Activated CD8-positive, alpha-beta memory T cell treated with anti-CD3 and anti-CD28 coated beads, Interleukin-2, amount 50 U/mL, for 24 hours (primary cell): ENCODE measurements around the gene COG5.

Source experiments
- DNase-seq: peaks from one replicate; pipeline ENCODE4 v3.0.0-alpha.2; 2020; ENCODE audit errors: extremely low read depth

Gene COG5

DNA sequence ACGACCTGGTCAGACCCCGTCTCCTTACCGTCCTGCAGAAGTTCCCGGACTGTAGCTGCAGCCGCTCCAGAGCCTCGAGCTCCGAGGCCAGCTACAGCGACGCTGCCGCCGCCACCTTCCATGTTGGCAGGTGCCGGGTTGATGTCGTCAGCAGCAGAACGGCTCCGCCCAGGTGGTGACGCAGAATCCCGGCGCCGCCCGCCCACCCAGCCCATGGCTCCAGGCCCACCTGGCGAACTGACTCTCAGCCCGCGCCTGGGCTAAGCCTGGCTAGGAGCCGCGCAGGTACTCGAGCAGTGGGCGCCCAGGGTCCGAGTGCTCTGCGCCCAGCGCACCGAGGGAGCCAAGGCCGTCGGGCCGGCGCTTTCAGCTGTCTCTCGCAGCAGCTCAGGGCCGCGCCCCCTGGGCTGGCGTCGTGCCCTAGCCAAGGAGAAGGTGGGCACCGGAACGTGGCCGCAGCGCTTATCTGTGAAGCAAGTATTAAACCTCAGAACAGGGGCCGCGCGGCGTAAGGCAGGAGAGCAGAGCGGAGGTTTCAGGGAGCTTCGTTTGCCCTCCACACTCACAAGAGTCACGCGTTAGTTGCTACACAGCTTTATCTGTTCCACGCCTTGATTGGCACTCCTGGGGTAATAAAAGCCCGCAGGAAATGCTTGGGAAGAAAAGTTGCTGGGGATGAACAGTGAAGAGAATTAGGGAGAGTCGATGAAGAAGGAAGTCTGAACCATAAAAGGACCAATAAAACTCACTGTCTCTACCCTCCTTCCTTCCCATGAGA lies at the start of gene COG5, which contains the start of gene DUS4L:
Gene COG5, minus strand, starts transcription at position 146 of the 778 bp plus-strand sequence. Its CDS starts 24 bp downstream, at position 122.
Gene DUS4L, plus strand, starts transcription at position 197 of the 778 bp plus-strand sequence. CDS start 3,100 bp downstream, outside the sequence.
- peak; percentile 58 for DNase-seq

DNA sequence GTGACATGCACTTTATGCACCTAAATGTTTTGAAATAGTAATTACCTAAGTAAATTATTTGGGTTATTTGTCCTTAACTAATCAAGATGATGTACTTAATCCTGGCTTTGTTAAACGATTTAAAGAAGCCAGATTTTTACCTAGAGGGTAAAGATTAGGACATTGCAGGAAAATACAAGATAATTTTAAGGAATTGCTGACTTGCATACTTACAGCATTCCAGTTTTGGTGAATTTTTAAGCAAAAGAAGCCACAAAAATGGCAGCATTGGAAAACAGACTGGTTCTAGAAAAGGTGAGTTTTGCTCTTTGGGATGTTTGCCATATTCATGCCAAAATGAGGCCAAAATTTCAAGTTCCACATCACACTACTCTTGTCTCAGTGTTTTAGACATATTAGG lies 49.7 kb upstream of the COG5 start:
- no peak for DNase-seq

DNA sequence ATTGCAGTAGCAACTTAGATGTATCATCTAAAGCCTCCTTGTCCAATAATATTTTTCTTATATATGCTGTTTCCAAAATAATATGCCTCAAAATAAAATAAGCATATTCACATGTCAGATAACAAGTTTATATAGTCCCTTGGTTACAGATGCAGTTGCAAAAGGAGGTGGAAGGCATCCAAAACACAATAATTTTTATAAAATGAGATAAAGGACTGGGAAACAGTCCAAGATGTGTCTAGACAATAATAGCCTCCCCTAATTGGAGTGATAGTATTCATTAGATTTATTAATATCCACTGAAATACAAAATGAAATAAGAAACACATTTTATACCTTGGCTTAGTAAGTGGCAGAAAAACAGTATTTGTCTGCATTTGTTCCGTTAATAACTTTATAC lies 46.6 kb upstream of the COG5 start:
- no peak for DNase-seq

DNA sequence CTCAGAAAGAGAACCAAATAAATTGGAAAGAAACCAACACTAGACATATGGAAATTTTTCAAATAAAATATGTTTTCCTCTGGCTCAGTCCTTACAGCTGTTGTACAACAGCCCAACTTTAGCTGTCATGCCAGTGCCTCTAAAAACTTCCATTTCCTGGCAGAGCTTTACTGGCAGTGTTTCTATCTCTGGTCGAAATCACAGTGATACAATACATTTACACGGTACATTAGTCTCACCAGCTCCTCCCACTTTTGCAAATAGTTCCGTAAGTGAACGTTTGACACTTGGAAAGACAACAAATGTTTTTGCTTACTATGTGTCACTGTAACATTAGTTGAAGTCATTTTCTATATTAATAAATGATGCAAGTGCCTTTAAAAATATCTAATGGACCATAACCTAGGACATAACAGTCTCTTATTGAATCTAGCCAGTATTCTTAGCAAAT lies 46.1 kb upstream of the COG5 start:
- no peak for DNase-seq

DNA sequence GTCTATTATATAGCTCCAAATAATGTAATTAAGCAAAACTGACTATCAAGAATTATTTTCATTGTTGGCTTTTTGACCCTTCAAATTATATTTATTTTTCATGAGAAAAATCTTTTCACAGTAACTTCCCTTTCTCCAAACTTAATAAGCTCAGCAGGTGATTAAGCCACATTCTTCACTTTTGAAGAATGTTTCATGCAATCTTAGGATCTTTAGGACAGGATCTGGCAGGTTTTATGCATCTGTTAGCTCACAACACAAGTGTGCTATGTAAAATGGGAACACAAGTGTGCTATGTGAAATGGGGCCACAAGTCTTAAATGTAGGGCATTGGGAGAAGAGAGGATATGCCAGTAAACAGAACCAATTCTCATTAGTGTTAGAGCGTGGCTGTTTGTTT lies 42.6 kb upstream of the COG5 start:
- DNase-seq, result no peak

DNA sequence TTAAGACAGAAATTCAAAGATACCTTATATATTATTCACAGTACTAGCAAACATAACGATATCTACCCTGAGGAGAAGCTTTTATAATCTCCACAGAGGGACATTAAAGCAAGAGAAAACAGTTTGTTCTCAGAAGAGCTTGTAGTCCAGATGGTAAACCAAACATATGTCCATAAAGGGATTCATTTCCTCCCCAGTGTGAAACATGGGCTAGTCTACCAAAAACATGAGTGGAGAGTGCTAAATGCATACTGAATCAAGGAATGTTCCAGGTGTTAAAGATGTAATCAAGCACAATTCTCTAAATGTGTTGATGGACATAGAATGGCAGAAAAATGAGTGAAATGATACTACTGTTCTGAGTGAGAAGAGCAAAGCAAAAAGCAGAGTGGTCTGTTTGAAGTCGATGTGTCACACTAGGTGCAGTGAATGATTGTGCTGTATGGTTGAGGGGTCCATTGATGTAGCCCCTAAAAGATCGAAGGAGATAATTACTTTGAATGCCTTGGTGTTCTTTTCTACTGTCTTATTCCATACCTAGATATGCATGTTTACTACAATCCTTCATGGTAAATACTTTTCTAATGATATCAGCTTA lies 41.6 kb upstream of the COG5 start:
- no peak for DNase-seq

DNA sequence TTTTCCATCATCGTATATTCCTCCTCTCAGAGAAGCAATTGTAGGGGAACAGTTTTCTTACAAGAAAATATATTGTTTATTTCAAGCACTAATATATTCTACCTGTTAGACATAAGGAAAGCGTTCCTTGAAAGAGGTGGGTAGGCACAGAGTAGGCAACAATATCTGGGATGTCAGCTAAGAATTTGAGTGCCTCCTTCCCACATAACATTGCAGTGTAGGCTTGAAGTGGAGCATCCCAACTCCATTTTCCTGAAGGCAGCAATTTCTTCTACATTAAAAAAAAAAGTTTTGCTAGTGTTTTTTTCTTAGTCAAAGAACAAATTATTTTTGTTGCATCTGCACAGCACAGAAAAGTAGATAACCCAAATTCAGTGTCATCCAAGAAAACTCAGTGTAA lies 37.1 kb upstream of the COG5 start:
- DNase-seq, result no peak

DNA sequence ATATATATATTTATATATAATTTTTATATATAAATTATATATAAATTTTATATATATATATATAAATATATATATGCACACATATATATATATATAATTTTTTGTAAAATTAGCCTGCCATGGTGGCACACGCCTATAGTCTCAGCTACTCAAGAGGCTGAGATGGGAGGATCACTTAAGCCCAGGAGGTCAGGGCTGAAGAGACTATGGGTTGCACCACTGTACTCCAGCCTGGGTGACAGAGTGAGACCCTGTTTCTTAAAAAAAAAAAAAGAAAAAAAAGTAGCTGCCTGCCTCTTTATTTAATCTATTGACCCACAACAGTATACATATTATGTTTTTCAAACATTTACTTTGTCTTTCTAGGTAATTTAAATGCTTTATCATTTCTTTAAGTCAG lies 35.5 kb upstream of the COG5 start:
- DNase-seq, result no peak

DNA sequence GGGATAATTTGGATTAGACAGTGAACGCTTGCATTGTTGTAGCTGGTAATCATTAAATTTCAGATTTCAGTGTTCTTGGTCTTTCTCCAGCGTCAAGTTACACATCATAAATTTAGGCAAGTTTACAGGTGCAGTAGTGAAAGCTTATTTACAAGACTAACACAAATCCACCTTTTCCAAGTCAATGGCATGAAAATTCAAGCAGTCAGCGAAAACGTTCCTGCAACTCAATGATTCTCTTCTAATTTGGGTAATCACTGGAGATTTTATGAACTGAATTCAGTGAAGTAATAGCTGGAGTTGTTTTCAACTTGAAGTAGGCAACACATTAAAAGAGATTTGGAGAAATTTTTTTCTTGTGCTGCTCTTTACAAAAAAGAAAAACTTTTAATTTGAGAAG lies 34.2 kb upstream of the COG5 start:
- no peak for DNase-seq

DNA sequence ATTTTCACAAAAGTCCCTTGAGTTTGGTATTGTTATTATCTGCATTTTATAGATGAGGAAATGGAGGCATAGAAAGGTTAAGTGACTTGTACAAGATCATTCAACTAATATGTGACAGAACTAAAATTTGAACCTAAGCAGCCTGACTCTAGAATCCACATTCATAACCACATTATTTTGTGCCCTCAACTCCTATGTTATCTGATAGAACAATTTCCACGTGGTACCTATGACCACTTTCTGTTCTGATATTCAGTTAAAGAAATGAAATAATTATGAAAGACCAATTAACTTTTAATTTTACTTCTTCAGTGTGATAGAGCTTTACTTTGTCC lies 33.8 kb upstream of the COG5 start:
- DNase-seq, result no peak

DNA sequence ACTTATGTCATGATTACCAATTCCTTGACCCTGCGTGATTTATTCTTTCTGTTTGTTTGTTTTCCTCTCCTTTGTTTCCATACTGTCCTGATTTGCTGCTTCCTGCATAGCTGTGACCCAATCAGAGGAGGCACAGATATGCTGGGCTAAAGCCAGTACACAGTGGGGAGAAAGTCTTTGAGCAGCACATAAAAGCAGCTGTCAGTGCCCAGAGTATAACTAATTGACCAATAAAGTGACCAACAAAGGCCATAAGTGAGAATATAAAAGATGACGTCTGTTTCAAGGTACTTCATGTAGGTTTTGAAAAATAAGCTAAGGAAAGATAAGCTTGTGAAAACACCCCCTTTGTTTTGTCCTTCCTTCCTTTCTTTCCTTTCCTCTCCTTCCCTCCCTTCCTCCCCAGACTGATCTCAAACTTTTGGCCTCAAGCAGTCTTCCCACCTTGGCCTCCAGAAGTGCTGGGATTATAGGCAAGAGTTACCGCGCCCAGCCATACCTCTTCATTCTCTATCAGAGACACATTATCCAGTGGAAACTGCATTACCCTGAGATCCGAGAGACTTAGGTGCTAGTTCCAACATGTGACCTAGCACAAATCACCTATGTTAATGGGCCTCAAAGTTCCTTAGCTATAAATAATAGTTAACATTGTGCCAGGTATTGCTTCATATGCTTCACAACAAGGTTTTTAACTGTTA lies 33.3 kb upstream of the COG5 start:
- DNase-seq, result no peak

DNA sequence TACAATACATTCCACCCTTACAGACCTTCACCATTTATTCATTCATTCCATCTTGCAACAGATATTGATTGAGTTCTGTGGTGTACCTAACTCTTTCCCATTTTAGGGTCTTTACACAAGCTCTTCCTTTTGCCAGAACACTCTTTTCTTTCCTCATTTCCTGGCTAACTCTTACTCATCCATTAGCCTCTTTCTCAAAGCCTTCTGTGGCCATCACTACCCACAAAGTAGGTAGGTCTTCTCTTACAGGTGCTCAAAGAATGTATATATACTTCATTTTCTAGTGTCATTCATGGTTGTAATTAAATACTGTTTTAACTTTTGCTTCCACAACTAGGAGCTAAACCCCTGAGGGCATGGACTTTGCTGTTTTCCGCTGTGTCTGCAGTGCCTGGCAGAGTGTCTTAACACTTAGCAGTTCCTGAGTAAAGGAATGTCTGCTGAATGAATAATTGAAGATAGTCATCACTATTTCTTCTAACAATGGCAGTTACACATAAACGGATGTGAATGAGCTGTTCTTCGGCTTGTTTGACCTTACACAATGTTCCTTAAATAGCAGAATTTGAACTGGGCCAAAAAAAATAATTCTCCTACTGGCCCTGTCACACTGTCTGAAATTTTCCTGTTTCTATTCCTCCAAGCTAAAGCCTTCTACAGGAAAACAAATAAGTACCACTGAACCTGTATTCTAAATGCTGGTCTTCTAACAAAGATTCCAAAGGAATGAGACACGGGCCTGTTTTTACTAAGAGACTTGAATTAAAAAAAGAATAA lies 31.4 kb upstream of the COG5 start:
- no peak for DNase-seq

DNA sequence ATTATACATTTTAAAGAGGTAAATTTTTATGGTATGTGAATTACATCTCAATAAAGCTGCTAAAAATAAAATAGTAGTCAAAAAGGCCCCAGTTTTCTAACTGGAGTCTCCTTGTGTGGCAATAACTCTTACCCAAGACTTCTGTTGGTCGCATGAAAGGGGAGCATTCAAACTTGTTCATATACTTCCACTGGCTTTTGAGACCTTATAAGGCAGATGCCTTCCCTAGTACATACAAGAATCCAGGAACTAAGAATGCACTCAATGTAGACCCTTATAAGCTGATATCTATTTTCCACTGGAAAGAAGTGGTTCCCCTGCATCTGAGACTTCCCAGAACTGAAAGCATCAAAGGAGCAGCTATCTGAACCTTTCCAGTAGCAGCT lies 29.3 kb upstream of the COG5 start:
- no peak for DNase-seq

DNA sequence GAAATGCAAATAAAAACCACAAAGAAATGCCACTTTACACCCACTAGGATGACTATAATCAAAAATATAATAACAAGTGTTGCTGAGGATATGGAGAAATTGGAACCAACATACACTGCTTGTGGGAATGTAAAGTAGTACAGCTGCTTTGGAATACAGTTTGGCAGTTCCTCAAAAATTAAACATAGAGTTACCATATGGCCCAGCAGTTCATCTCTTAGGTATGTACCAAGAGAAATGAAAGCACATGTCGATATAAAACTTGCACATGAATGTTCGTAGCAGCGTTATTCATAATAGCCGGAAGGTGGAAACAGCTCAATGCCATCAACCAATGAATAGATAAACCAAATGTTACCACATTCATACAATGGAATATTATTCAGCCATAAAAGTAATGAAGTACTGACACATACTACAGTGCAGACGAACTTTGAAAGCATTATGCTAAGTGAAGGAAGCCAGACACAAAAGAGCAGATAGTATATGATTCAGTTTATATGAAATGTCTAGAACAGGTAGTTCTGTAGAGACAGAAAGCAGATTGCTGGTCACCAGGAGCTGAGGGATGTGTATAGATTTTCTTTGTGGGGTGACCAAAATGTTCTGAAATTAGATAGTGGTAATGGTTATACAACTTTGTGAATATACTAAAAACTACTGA lies 28.8 kb upstream of the COG5 start:
- DNase-seq, result no peak

DNA sequence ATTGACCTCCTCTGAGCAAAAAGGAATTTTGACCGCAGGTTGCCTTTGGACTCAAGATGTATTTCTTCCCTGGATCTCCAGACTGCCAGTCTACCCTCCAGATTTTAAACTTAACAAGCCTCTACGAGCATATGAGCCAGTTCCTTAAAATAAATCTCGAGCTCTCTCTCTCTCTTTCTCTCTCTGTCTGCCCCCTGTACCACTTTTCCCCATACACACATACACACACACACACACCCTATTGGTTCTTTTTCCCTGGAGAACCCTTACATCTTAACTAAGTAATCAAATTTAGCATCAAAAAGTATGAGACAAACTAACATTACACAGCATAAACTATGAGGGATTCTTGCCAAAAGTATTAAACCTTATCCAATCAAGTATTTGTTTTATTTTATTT lies 27.7 kb upstream of the COG5 start:
- DNase-seq, result no peak

DNA sequence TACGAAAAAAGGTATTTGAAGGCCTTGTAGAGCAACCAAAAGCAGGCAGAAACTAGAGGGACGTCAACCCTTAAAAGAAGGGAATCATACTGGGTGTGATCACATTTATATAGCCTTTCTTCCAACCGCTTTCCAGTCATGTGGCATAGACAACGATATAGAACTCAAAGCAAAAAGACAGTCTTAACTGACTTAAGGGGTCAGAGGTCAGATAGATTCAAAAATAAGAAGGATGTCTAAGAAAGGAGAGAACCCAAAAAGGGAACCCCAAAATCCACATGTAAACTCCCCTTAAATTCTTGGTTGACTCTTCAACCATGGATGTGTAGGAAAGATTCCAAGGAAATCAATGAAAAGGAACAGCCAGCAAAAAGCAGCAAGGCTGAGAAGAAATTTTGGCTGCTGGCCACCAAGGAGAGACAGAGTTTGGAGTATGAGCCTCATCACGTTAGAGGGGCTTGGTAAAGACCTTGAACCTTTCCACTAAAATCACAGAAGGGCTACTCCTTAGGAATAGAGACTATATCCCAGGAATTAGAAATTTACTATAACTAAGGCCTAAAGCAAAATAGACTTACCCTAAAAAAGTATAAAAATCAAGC lies 24.9 kb upstream of the COG5 start:
- no peak for DNase-seq

DNA sequence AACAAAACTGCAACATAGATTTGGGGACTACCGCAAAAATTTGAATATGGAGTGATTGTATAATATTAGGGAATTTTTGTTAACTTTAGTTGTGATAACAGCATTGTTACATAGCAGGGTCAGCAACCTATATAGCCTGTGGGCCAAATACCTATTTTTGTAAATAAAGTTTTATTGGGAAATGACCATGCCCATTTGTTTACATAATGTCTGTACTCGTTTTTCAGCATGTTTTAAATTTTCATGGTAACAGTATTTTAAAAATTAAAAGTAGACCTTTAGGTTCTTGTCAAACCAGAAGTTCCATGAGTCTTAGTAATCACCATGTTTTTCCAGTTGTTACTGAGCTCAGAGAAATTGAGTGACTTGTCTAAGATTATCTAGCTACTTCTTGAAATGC lies 21.0 kb upstream of the COG5 start:
- no peak for DNase-seq

DNA sequence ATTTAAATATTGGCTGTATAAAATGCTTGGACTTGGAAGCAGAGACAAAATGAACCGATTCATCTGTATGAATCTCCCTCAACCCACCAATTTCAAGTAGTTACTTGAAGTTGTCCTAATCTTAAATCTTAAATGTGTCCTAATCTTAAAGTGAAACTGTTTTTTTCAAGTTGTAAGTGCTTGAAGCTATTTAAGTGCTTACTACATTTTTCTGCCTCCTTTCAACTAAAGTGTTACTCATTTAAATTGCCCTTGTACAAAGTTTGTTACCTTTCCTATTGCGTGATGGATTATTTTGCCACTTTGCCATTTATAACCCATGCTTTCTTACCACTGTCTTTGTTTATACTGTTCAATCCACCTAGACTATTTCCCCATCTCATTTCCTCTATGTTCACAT lies 19.2 kb upstream of the COG5 start:
- DNase-seq, result no peak

DNA sequence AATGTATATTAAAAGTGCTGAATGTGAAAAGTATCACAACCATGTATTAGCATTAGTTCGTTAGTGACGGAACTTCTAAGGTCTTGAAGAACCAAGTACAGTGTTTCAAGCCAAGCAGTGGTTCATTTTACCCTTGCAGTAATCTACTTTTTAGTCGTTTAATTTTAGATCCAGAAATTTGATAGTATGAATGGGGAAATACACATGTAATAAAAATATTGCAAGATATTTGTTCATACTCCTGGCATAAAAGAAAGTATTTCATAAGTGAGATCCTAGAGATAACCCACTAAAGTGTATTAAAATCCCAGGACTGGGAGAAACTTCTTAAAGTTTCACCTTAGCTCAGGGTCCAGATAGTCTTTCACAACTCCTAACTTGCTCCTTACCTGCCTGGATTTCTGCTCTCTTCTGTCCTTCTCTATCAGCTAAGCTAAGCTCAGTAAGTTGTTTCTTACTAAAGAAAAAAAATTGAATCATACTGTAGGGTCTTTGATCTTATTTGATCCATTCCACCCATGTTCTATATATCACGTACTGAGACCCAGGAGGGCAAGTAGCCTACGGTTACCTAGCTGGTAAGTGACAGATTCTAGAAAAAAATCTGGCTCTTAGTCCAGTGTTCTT lies 17.8 kb upstream of the COG5 start:
- DNase-seq, result no peak

DNA sequence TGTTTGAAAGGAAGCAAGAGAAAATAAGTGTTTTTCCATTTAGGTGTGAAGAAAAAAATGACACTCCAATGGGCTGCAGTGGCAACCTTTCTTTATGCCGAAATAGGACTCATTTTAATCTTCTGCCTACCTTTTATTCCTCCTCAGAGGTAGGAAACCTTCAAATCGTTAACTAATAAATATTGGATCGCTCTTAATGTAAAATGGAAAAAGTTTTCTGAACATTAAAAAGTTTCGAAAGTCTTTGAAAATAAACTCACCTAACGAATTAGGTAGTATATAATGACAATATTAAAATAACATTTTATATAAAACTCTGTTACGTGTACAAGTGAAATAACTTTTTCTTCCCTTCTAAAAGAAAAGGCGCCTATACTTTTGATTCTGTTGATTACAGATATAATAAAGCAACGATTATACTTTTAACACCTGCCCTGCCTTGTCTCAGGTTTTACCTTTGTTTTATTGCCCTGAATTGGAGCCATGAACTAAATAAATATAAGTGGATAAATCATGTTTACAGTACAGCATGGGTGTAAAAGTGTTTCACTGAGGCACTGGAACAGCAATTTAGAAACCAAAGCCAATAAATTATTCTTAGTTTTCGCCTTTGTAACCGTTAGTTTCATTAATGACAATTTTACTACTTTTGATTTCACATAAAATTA lies 17.1 kb upstream of the COG5 start:
- no peak for DNase-seq
